ENCODE measurements around the gene FUCA2. TPM values are rescaled to one million over a fixed set of nuclear protein-coding genes. Genes with fewer than 3 reads are reported as not detected.
"Not testable (repeated sequence)": the region's sequence is repeated elsewhere in the genome, so short reads cannot be mapped to it uniquely, and the experiment has no call there.

Gene FUCA2
- total RNA-seq, 2 donors from 2014 or later = 42.1 to 47.9 TPM

DNA sequence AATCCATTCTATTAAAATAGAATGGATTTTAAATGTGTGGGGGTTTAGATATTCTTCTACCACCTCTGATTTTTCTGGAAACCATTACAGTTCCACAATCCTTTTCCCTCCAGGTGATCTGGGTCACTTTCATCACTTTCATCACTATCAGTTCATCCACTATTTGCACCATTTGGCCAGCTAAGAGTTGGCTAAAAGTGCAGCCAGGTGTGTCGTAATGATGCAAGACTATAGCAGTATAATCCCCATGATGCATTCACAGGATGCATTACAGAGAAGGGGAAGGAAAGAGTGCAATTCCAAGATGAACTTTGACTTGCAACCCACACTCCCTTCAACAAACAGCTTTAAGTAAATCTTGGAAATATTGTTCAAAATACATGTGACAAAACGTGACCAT lies 4.9 kb downstream of the FUCA2 start:
- intact Hi-C loops (cut with DNase I) = no loop called here
- ATAC-seq = no peak
- DNase-seq = no peak

DNA sequence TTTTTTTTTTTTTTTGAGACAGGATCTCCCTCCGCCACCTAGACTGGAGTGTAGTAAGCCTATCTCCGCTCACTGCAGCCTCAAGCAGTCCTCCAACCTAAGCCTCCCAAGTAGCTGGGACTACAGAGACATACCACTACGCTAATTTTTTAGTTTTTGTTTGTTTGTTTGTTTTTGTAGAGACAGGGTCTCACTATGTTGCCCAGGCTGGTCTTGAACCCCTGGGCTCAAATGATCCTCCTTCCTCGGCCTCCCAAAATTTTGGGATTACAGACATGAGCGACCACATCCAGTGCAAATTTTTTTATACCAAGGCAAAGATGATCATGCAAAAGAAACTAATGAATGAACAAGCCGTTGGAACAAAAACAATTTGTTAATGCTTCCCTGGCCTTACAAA lies 5.3 kb downstream of the FUCA2 start:
- DNase-seq (no peak), ATAC-seq (no peak)
- intact Hi-C loops (cut with DNase I) = no loop called here

DNA sequence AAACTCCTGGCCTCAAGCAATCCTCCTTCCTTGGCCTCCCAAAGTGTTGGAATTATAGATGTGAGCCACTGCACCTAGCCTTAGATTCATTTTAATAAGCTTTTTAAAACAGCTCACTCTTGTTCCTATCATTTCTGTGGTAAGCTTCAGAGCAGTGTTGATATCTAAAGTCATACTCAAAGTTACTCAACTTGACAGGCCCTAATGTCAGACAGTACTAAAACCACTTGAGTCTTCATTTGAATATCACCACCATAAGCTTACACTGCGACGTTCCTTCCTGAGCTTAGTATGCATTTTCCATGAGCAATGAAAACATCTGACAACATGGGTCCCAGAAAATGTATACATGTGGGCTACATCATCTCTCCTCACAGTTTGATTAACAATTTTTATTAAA lies 6.0 kb downstream of the FUCA2 start:
- intact Hi-C loops (cut with DNase I) = no loop called here
- ATAC-seq = no peak
- DNase-seq = no peak

DNA sequence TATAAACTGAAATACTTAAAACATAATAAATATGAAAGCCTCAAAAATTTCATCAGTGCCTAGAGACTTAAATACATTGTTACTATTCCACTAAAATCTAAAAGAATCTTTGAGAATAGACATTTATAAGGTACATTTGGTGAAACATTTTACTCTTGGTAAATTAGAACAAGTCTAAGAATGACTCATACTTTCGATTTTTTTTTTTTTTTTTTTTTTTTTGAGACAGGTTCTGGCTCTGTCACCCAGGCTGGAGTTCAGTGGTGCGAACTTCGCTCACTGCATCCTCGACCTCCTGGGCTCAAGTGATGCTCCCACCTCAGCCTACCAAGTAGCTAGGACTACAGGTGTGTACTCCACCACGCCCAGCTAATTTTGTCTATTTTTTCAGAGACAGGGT lies 6.4 kb downstream of the FUCA2 start:
- no peak for ATAC-seq
- intact Hi-C loops (cut with DNase I) = no loop called here

DNA sequence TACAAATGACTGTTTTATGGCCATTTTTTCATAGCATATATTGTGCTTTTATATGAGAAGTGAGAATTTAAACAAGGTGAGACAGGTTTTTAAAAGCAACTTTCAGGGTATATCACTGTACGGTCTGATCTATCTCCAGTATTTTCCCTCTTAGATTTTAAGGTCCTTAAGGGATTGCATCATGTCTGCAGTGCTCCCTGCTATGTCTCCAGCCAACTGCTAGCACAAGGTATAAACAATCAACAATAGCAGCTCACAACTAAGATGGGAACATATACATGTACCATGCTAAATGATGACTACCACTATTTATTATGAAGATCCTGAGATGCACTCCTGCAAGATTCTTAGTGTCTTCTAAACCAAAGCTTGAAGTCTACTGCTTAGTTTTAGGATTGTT lies 7.2 kb downstream of the FUCA2 start:
- intact Hi-C loops (cut with DNase I) = no loop called here
- no peak for ATAC-seq
- no peak for DNase-seq

More for the DNA sequence above, 6.4 kb downstream of the FUCA2 start:
- no peak for DNase-seq

DNA sequence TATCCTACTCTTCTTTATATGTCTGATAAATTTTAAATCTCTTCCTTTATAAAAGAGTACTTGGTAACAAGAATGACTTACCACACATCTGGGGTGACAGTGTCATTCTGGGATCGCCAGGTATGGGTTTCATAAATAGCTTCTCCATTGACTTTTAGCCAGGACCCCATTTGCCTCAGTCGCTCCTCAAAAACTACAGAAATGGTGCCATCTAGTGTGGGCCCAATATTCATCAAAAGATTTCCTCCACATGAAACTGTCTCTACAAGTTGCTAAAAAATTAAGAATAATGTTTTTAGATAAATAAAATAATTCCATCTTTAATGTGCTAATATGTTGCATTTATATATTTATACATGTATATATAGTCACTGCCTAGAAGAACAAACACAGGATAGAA lies 9.7 kb downstream of the FUCA2 start:
- intact Hi-C loops (cut with DNase I) = no loop called here
- DNase-seq = no peak
- no peak for ATAC-seq

DNA sequence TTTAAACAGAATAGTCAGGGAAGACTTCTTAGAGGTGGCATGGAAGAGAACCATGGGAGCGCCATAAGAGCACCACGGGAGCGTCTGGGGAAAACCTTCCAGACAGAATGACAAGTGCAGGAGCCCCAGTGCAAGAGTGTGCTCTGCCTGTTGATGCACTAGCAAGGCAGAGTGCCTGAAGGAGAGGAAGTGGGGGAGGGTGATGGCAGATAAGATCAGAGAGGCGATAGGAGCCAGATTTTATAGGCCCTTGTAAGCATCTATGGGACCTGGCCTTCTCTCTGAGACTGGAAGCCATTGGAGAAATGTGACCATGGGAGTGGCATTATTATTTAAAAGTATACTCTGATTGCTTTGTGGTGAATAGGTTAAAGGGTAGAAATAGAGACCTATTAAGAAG lies 13.1 kb downstream of the FUCA2 start:
- DNase-seq = no peak
- no peak for ATAC-seq
- intact Hi-C loops (cut with DNase I) = no loop called here

DNA sequence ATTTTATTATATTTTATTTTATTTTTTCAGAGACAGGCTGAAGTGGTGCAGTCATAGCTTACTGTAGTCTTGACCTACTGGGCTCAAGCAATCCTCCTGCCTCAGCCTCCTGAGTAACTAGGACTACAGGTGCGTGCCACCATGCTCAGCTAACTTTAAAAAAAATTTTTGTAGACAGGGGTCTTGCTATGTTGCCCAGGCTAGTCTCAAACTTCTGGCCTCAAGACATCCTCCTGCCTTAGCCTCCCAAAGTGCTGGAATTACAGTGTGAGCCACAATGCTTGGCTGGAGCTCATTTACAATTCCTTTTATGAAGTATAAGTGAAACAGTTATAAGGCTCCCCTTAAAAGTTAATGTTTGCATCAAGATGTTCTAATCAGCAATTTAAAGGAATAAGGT lies 14.5 kb downstream of the FUCA2 start:
- no peak for DNase-seq
- no peak for ATAC-seq
- intact Hi-C loops (cut with DNase I) = no loop called here

DNA sequence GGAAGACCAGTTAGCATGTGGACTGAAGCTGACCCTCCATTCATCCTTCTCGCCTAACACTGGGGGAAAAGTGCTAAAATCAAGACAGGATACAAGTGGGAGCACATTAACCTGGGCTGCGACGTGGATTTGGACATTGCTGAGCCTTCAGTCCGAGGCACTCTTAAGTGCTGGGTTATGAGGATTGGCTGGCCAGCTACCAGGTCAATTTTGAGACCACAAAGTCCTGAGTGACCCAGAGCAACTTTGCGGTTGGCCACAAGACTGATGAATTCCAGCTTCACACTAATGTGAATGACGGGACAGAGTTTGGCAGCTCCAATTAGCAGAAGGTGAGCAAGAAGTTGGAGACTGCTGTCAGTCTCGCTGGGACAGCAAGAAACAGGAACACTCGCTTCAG lies 20.7 kb downstream of the FUCA2 start:
- ATAC-seq = peak; percentile 12 to 61
- intact Hi-C loops (cut with DNase I) = no loop called here
- DNase-seq = no peak

DNA sequence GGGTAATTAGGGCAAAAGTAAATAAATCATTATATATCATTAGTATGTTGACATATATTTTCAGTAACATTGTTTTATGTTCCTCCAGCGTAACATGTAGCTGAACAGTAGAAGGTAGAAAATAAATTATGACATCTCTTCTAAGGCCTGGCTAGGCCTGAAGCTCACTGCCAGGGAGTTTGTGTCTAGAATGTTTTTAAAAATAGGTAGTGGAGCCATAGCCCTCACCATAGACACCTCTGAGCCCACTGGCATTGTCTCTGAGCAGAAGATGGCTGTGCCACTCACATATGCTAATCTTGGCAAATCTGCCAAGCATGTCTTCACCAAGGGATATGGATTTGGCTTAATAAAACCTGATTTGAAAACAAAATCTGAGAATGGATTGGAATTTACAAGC lies 21.3 kb downstream of the FUCA2 start:
- intact Hi-C loops (cut with DNase I) = no loop called here
- ATAC-seq (no peak), DNase-seq (no peak)

DNA sequence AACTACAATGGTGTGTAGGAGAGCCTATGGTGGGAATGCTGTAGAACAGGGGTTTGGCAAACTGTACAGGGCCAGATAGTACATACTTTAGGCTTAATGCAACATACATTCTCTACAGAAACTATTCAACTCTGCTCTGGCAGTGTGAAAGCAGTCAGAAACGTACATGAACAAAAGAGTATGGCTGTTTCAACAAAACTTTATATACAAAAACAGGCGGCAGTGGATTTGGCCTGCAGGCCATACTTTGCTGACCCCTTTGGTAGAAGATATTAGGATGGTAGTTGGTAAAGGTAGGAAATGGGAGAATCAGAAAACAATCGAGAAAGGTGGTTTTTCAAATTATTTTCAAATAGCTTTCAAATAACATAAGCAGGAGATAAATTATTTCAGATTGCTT lies 24.8 kb downstream of the FUCA2 start:
- intact Hi-C loops (cut with DNase I) = no loop called here
- no peak for ATAC-seq
- DNase-seq = no peak

DNA sequence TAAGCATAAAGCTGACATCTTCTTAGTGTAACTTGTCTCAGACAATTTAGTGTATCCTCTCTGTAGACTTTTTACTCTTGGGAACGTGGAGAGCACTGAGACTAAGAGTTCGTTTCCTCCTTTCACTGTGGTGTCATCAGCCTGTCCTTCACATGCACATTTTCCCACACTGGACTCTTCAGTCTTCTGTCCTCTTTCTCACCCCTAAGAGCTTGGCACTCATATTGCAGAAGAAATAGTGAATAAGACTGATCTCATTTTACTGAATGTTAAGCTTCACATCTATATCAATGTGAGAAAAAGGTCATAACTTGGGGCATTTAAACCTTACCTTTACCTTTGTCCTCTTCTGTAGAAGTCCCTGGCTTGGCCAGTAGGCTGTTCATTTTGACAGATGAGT lies 25.6 kb downstream of the FUCA2 start:
- intact Hi-C loops (cut with DNase I) = no loop called here
- DNase-seq (no peak), ATAC-seq (no peak)

DNA sequence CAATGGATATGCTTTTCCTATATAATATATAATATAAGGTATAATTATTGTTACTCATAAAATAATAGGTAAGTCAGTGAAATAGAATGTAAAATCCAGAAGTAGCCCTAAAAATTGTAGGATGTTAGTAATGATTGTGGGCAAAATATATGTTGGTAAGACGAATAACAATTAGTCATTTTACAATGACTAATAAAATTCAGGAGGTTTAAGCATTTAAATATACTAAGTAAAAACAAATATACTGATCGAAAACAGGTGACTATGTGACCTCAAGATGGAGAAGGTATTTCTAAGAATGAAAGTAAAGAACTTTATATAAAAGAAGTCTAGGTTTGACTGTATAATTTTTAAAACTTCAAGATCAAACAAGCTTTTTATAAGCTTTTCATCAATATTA lies 28.9 kb downstream of the FUCA2 start:
- intact Hi-C loops (cut with DNase I) = no loop called here
- ATAC-seq = no peak
- DNase-seq = no peak

DNA sequence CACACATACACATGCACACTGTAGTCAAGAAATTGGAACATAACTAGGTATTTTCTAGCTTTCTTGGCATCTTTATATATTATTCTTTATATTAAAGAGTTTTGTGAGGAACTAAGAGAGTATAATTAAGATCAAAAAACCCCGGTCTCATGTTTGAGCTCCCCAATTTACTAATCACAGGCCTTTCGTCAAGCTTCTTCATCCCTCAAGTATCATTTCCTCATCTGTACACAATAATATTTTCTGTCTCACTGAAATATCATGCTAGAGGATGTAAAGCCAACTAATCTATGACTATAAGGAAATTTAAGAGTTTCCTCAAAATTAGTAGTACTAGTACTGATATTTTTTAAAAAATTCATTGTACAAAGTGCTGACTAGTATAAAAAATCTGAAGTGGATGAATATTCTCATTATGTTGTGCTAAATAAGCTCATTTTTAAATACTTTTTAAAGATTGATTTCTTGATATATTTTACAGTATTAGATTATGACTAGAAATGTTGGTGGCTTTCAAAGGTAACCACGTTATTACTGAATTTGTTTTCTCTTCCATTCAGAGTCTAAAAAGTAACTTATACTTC lies 32.9 kb downstream of the FUCA2 start:
- intact Hi-C loops (cut with DNase I) = no loop called here
- ATAC-seq (no peak), DNase-seq (no peak)

DNA sequence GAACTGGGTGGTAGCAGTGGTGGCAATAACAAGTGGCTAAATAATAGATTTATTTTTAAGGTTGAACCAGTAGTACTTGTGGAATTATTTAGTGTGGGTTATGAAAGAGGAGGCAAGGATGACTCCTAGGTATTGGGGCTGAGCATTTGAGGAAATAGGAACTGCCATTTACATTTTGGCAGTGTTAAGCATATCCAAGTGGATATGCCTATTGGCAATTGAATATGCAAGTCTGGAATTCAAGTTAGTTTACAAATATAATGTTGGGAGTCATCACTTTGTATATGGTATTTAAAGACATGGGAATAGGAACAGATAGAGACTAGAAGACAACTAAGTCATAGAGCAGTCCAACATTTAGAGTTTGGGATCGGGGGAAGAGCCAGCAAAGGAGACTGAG lies 35.0 kb downstream of the FUCA2 start:
- DNase-seq = no peak
- intact Hi-C loops (cut with DNase I) = no loop called here
- no peak for ATAC-seq

DNA sequence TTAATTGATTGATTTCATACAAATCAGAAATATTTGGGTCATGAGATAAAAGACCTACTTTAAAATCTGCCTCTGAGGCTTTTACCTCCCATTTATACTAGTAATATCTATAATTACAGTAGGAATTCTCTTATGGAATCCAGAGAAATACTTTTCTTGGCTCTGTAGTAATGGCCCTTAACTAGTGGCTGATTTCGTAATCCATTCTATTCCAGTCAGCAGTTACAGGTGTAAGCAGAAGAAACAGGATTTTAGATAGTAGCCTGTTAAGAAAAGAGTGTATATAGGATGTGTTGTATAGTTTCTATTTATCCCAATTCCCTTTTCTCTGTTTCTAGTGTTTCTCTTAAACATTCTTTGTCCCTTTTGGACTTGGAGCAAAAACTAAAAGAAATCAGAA lies 39.7 kb downstream of the FUCA2 start:
- intact Hi-C loops (cut with DNase I) = no loop called here
- ATAC-seq = no peak
- no peak for DNase-seq

DNA sequence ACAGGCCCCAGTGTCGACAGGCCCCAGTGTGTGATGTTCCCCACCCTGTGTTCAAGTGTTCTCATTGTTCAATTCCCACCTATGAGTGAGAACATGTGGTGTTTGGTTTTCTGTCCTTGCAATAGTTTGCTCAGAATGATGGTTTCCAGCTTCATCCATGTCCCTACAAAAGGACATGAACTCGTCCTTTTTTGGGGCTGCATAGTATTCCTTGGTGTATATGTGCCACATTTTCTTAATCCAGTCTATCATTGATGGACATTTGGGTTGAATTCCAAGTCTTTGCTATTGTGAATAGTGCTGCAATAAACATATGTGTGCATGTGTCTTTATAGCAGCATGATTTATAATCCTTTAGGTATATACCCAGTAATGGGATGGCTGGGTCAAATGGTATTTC lies 42.7 kb downstream of the FUCA2 start:
- intact Hi-C loops (cut with DNase I); DNase-seq; ATAC-seq: not testable (repeated sequence)

DNA sequence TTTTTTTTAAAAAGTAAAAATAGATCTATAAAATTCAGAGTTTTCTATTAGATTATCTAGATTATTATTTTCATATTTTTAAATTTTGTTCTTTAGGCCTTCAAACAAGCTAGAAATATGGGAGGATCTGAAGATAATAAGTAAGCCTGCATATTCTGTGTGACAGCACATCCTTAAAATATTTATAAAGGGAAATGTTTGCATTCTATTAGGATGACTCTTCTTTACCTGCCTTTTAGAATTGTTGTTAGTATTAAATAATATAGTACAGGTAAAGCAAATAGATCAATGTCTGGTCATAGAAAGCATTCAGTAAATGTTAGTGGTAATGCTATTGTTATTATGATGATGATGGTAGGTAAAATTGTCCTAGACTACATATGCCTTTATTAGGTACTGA lies 43.5 kb downstream of the FUCA2 start:
- ATAC-seq = no peak
- intact Hi-C loops (cut with DNase I) = no loop called here
- DNase-seq = no peak

DNA sequence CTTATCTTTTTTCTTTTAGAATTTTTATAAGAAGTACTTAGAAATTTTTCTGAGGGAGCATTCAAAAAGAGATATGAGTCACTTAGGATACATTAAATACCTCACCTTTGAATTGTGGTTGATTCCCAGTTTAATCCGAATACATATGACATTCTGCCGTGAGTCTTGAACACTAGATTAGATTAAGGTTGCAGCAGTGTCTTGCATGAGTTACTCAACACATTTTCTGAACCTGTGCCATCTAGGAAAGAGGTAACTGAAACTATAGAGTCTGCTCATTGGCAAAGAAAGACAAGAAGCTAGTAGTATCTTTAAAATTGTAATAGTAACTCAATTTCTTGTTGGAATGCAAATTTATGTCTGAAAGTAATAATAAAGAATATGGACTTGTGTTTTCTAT lies 46.0 kb downstream of the FUCA2 start:
- DNase-seq (no peak), ATAC-seq (no peak)
- intact Hi-C loops (cut with DNase I) = no loop called here

DNA sequence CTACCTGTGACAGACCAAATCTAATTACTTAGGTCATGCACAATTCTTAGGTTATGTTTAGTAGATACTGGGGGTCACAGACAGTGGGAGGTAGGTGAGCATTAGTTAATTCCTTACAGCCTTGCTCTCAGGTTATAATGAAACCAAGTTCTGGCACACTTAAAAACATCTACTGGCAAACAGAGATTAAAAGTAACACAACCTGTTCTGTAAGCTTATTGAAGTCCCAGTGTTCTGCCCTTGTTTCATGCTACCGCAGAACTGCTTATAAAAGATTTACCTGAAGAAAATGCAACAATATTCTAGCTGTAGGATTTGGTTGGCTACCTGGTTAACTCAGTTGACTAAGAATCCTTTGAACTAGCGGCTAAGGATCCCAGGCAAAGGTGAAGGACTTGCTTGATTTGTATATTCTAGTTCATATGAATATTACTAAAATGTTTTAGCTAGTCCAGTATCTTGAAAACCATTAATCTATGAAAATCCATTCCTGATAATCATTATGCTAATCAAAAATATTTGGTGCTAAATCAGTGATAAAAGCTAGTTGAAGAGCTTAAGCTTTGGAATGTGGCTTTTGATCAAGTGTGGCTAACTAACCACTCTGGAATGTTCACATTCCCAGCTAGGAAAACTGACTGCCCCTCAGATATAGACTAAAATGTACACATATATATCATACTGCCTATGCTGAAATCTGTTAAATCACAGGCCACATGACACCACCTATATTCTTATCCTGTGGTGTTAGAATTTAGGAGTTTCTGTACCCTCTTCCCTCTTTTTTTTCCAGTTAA lies 53.8 kb downstream of the FUCA2 start:
- intact Hi-C loops (cut with DNase I) = no loop called here
- no peak for DNase-seq
- ATAC-seq = no peak

DNA sequence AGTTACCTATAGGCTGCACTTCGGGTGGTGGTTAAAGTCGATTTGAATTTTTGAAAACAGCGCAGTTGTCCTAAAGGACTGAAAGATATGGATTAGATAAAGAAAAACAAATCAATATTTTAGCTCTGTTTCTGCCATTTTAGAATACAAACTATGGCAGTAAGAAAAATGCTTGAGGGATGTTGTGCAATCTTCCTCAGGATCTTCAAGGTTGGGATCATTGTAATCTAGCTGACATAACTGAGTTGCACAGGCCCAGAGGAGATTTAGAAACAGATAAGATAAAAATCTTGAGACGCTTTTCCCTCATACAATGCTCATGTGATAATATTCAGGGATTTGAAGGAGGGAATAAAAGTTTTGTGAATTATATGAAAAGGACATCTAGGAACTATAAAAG lies 60.0 kb downstream of the FUCA2 start:
- intact Hi-C loops (cut with DNase I) = no loop called here
- no peak for ATAC-seq
- no peak for DNase-seq
